Mammary epithelial cell (primary cell): ENCODE results near the gene IGSF21.

Experiments
- CTCF ChIP-seq, 2 donors: IDR thresholded peaks in 1 of 2; conservative IDR thresholded peaks in 1 of 2; 2 replicates each; pipeline ENCODE4 v1.5.1; 2011 to 2012; ENCODE audit warnings: inconsistent platforms in 2 of 2, low read length in 2 of 2, mild to moderate bottlenecking in 2 of 2, control low read depth in 1 of 2, low read depth in 1 of 2; ENCODE audit not compliant: insufficient read depth in 1 of 2; ENCODE audit errors: extremely low read depth in 1 of 2
- EZH2 ChIP-seq: IDR thresholded peaks from 2 replicates; pipeline ENCODE4 v1.6.1; 2012; ENCODE audit warnings: low read length, inconsistent platforms, borderline replicate concordance

- TF ChIP-seq CTCF (conservative IDR thresholded peaks at IDR 0.05 in 1 of 2, IDR thresholded peaks at IDR 0.05 in 1 of 2; ENCODE audit: extremely low read depth in 1 of 2, insufficient read depth in 1 of 2, low read depth in 1 of 2, low read length in 2 of 2) (no peak), EZH2 (no peak)
Measured at GRCh38 chr1:18157968-18158367, 50.4 kb downstream of the IGSF21 start.
